Neutrophil (primary cell): ENCODE results near the gene MCTP2.

ENCODE experiments used
- H3K27ac ChIP-seq: fragments of 200-600 bp; sonication (generic); 2 replicates; pipeline ENCODE4 v1.5.1; 2016; ENCODE audit warnings: mild to moderate bottlenecking, moderate library complexity
- H3K27me3 ChIP-seq: fragments of 200-600 bp; sonication (generic); 2 replicates; pipeline ENCODE4 v1.6.0; 2016; ENCODE audit warnings: mild to moderate bottlenecking
- H3K36me3 ChIP-seq: fragments of 200-600 bp; sonication (generic); 2 replicates; pipeline ENCODE4 v1.5.1; 2017
- H3K4me1 ChIP-seq, 2 experiments: fragments of 200-600 bp in 1 of 2; sonication (generic) in 1 of 2; 1 replicate in 1 of 2; 2 replicates in 1 of 2; pipeline versions ENCODE4 v1.5.1 to v1.6.1; 2013 to 2016; ENCODE audit warnings: low read depth in 1 of 2, low read length in 1 of 2, mild to moderate bottlenecking in 1 of 2, moderate library complexity in 1 of 2; ENCODE audit not compliant: control insufficient read depth in 1 of 2, insufficient read depth in 1 of 2
- H3K4me3 ChIP-seq, 2 experiments: fragments of 200-600 bp in 1 of 2; sonication (generic) in 1 of 2; 1 replicate in 1 of 2; 2 replicates in 1 of 2; pipeline ENCODE4 v1.5.1; 2013 to 2016; ENCODE audit warnings: low read depth in 1 of 2, low read length in 1 of 2, mild to moderate bottlenecking in 1 of 2, moderate library complexity in 1 of 2
- H3K9me3 ChIP-seq: fragments of 200-600 bp; sonication (generic); 2 replicates; pipeline ENCODE4 v1.5.1; 2016
- TF ChIP-seq, protein P1 (sequence below): fragments of 200-600 bp; sonication (generic); IDR thresholded peaks from 2 replicates; pipeline ENCODE4 v1.5.1; 2016; ENCODE audit warnings: antibody characterized with exemption

MCTP2 gene, protein sequence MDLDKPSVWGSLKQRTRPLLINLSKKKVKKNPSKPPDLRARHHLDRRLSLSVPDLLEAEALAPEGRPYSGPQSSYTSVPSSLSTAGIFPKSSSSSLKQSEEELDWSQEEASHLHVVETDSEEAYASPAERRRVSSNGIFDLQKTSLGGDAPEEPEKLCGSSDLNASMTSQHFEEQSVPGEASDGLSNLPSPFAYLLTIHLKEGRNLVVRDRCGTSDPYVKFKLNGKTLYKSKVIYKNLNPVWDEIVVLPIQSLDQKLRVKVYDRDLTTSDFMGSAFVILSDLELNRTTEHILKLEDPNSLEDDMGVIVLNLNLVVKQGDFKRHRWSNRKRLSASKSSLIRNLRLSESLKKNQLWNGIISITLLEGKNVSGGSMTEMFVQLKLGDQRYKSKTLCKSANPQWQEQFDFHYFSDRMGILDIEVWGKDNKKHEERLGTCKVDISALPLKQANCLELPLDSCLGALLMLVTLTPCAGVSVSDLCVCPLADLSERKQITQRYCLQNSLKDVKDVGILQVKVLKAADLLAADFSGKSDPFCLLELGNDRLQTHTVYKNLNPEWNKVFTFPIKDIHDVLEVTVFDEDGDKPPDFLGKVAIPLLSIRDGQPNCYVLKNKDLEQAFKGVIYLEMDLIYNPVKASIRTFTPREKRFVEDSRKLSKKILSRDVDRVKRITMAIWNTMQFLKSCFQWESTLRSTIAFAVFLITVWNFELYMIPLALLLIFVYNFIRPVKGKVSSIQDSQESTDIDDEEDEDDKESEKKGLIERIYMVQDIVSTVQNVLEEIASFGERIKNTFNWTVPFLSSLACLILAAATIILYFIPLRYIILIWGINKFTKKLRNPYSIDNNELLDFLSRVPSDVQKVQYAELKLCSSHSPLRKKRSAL

GRCh38 chr15:94230883-94231722 is at the start of gene MCTP2:
TSS of gene MCTP2 (plus strand) at chr15:94231561. CDS start at chr15:94298266, 66,705 bp downstream.
- Histone ChIP-seq H3K9me3 (no peaks in the 10 kb centered on the region), H3K36me3 (no peaks in the 10 kb centered on the region), H3K27me3 (no peaks in the 10 kb centered on the region), H3K4me1 (peaks cover 57 to 60% of the 10 kb centered on the region in 2 experiments), H3K4me3 (peak within 1 kb of the TSS; percentile 89 to 96), H3K27ac (peak within 1 kb of the TSS; percentile 93)
- TF ChIP-seq, protein P1, sequence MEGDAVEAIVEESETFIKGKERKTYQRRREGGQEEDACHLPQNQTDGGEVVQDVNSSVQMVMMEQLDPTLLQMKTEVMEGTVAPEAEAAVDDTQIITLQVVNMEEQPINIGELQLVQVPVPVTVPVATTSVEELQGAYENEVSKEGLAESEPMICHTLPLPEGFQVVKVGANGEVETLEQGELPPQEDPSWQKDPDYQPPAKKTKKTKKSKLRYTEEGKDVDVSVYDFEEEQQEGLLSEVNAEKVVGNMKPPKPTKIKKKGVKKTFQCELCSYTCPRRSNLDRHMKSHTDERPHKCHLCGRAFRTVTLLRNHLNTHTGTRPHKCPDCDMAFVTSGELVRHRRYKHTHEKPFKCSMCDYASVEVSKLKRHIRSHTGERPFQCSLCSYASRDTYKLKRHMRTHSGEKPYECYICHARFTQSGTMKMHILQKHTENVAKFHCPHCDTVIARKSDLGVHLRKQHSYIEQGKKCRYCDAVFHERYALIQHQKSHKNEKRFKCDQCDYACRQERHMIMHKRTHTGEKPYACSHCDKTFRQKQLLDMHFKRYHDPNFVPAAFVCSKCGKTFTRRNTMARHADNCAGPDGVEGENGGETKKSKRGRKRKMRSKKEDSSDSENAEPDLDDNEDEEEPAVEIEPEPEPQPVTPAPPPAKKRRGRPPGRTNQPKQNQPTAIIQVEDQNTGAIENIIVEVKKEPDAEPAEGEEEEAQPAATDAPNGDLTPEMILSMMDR, result peak; percentile 51

GRCh38 chr15:94182883-94183282 is 48.5 kb upstream of the MCTP2 start:
- TF ChIP-seq, protein P1, result no peak
- H3K9me3 ChIP-seq, result no peaks in the 10 kb centered on the region
- no peak overlapping the region for H3K4me3 ChIP-seq
- H3K27me3 ChIP-seq, result no peaks in the 10 kb centered on the region
- no peaks in the 10 kb centered on the region for H3K36me3 ChIP-seq
- H3K4me1 ChIP-seq, result peaks cover 0 to 7% of the 10 kb centered on the region in 2 experiments
- H3K27ac ChIP-seq, result no peak overlapping the region

GRCh38 chr15:94185547-94186236 is 45.7 kb upstream of the MCTP2 start:
- H3K4me3 ChIP-seq, result no peak overlapping the region
- H3K27ac ChIP-seq, result no peak overlapping the region
- TF ChIP-seq, protein P1, result no peak

DNA sequence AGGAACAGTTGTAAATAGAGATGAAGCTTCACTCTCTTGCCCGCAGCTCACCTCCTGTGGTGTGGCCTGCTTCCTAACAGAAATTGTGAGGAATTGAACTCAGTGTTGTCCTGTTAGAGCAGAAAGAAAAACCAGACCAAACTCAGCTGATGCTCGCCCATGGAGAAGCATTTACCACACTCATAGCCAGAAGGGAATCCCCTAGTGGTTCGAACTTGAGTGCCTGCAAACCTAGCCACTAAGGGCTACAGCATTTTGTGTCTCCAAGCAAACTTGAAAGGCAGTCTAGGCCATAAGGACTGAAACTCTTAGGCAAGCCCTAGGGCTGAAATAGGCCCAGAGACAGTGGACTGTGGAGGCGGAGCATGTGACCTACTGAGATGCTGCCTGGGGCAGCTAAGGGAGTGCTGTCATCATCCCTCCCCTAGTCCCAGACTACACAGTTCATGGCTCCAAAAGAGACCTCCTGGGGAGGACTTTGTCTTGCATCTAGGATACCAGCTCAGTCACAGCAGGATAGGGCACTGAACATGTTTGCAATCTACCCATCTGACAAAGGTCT is 44.5 kb upstream of the MCTP2 start:
- H3K4me1 ChIP-seq, result peaks cover 0 to 7% of the 10 kb centered on the region in 2 experiments
- no peaks in the 10 kb centered on the region for H3K27me3 ChIP-seq
- no peaks in the 10 kb centered on the region for H3K36me3 ChIP-seq
- TF ChIP-seq, protein P1, result no peak
- no peak overlapping the region for H3K4me3 ChIP-seq
- no peak overlapping the region for H3K27ac ChIP-seq
- H3K9me3 ChIP-seq, result no peaks in the 10 kb centered on the region

More at GRCh38 chr15:94185547-94186236, 45.7 kb upstream of the MCTP2 start:
- H3K4me1 ChIP-seq, result peaks cover 0 to 7% of the 10 kb centered on the region in 2 experiments
- no peaks in the 10 kb centered on the region for H3K36me3 ChIP-seq
- no peaks in the 10 kb centered on the region for H3K9me3 ChIP-seq
- no peaks in the 10 kb centered on the region for H3K27me3 ChIP-seq
